HepG2 (cell line): ENCODE data around the gene CDT1. TPM values are rescaled to one million over a fixed set of nuclear protein-coding genes. Genes with fewer than 3 reads are reported as not detected.
A peak's percentile ranks its signal among the peaks of the same experiment; 100 is the strongest.

Source experiments
- ATF2 ChIP-seq: sonication (generic); formaldehyde crosslinking; IDR thresholded peaks from 2 replicates; pipeline ENCODE4 v1.4.0; 2020; ENCODE audit warnings: missing genetic modification reagents
- GMEB1 ChIP-seq: sonication (generic); formaldehyde crosslinking; IDR thresholded peaks from 2 replicates; pipeline ENCODE4 v1.5.1; 2020; ENCODE audit warnings: missing genetic modification reagents, mild to moderate bottlenecking, borderline replicate concordance
- HNF1B ChIP-seq: sonication (generic); formaldehyde crosslinking; IDR thresholded peaks from 2 replicates; pipeline ENCODE4 v1.5.1; 2020; ENCODE audit warnings: mild to moderate bottlenecking, moderate library complexity, missing genetic modification reagents
- MXD4 ChIP-seq: IDR thresholded peaks from 2 replicates; pipeline ENCODE4 v1.6.1; 2016; ENCODE audit warnings: mild to moderate bottlenecking, missing biosample characterization, missing genetic modification reagents
- POGK ChIP-seq: sonication (generic); formaldehyde crosslinking; conservative IDR thresholded peaks from 2 replicates; pipeline ENCODE4 v1.8.0; 2022; ENCODE audit warnings: mild to moderate bottlenecking, moderate library complexity, missing genetic modification reagents
- POLR2G ChIP-seq: fragments of 200-400 bp; formaldehyde crosslinking; IDR thresholded peaks from 2 replicates; pipeline ENCODE4 v1.6.1; 2018; ENCODE audit warnings: mild to moderate bottlenecking, low read depth, low read length, moderate library complexity
- SAP130 ChIP-seq: IDR thresholded peaks from 2 replicates; pipeline ENCODE4 v1.6.1; 2016; ENCODE audit warnings: low read depth
- SMARCC2 ChIP-seq: fragments of 450-650 bp; IDR thresholded peaks from 2 replicates; pipeline ENCODE4 v1.6.1; 2017; ENCODE audit warnings: antibody characterized with exemption, mild to moderate bottlenecking
- ZBTB8A ChIP-seq: sonication (generic); formaldehyde crosslinking; IDR thresholded peaks from 2 replicates; pipeline ENCODE4 v1.4.0; 2020; ENCODE audit warnings: mild to moderate bottlenecking, low read depth, missing genetic modification reagents, borderline replicate concordance
- ZFY ChIP-seq: sonication (generic); formaldehyde crosslinking; IDR thresholded peaks from 2 replicates; pipeline ENCODE4 v1.4.0; 2020; ENCODE audit warnings: missing genetic modification reagents
- ZNF275 ChIP-seq: sonication (generic); formaldehyde crosslinking; IDR thresholded peaks from 2 replicates; pipeline ENCODE4 v1.8.0; 2022; ENCODE audit warnings: missing genetic modification reagents, mild to moderate bottlenecking, inconsistent platforms, borderline replicate concordance
- ZNF280D ChIP-seq: sonication (generic); formaldehyde crosslinking; IDR thresholded peaks from 2 replicates; pipeline ENCODE4 v1.5.1; 2020; ENCODE audit warnings: mild to moderate bottlenecking, missing genetic modification reagents
- ZNF513 ChIP-seq: sonication (generic); formaldehyde crosslinking; conservative IDR thresholded peaks from 2 replicates; pipeline ENCODE4 v1.5.0; 2020; ENCODE audit warnings: missing genetic modification reagents
- ZNF672 ChIP-seq: sonication (generic); formaldehyde crosslinking; IDR thresholded peaks from 2 replicates; pipeline ENCODE4 v1.8.1; 2022; ENCODE audit warnings: missing genetic modification reagents
- ZNF678 ChIP-seq: sonication (generic); formaldehyde crosslinking; IDR thresholded peaks from 2 replicates; pipeline ENCODE4 v1.4.0; 2020; ENCODE audit warnings: mild to moderate bottlenecking, missing genetic modification reagents
- polyA plus RNA-seq, 8 experiments: library from polyadenylated mRNA; depleted of rRNA in 3 of 8; stranded (reverse) in 7 of 8; unstranded in 1 of 8; fragments of >200 nt; fragmentation: Illumina TruSeq in 4 of 8; extraction: Trizol in 4 of 8; gene quantifications; 2 replicates each; pipeline versions ENCODE4 v1.2.1 to v1.2.3, GENCODE V29; 2011 to 2016; ENCODE audit warnings: low read depth in 4 of 8, missing spikeins in 1 of 8, mixed read lengths in 1 of 8; ENCODE audit not compliant: insufficient read depth in 1 of 8
- total RNA-seq, 5 experiments: library from RNA; depleted of rRNA; stranded (reverse); fragments of >200 nt; fragmentation: Illumina TruSeq; extraction: Trizol; gene quantifications; 2 replicates each; pipeline ENCODE4 v1.2.3, GENCODE V29; 2016; ENCODE audit warnings: low read depth in 1 of 5

The CDT1 gene
- total and polyA plus RNA-seq, 2 of the 13 experiments (the other 11 are each of a cell fraction or from before 2014, with no cell fraction given): 23.1 to 23.8 TPM

DNA sequence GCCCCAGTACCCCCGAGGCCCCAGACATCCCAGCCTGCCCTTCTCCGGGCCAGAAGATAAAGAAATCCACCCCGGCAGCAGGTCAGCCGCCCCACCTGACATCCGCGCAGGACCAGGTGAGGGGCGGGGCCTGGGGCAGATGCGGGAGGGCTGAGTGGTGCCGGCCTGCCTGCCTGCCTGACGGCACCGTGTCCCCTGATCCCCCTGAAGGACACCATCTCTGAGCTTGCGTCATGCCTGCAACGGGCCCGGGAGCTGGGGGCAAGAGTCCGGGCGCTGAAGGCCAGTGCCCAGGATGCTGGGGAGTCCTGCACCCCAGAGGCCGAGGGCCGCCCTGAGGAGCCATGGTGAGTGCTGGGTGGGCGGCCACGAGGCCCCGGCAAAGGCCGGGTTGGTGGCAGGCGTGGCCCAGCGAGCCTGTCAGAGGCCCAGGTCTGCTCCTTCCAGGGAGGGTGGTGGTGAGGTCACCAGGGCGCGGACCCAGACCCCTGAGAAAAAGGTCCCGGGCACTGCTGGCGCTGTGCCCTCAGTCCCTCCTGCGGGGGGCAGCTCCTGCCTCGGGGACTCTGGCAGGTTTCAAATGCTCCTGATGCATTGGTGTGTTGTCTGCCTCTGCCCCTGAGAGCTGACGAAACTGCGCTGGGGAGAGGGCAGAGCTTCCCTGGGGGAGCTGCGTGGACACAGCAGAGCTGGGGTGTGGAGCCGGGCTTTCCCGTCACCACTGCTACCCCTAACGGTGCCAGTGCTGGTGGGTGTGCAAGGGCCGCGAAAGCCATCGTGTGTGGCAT, 1.2 kb downstream of the CDT1 start (continued):
- TF ChIP-seq ATF2 (CRISPR knock-in tag): peak; percentile 76
- TF ChIP-seq ZNF672 (CRISPR knock-in tag): no peak
- TF ChIP-seq SMARCC2: no peak
- TF ChIP-seq ZNF513 (CRISPR knock-in tag): no peak
- TF ChIP-seq GMEB1 (CRISPR knock-in tag): no peak
- no peak for TF ChIP-seq ZNF280D (CRISPR knock-in tag)
- peak; percentile 88 for TF ChIP-seq HNF1B (CRISPR knock-in tag)
- peak; percentile 85 for TF ChIP-seq POGK (CRISPR knock-in tag)
- no peak for TF ChIP-seq ZNF678
- peak; percentile 44; the same call in 1 of the 2 replicates for TF ChIP-seq MXD4
- peak; percentile 93 for TF ChIP-seq SAP130 (CRISPR knock-in tag)
- peak; percentile 61 for TF ChIP-seq POLR2G
- TF ChIP-seq ZFY (CRISPR knock-in tag): peak; percentile 79
- no peak for TF ChIP-seq ZNF275
- TF ChIP-seq ZBTB8A (CRISPR knock-in tag): no peak
